Type B pancreatic cell (in vitro differentiated cells): ENCODE measurements around the gene IL23A. TPM values are rescaled to one million over a fixed set of nuclear protein-coding genes. Genes with fewer than 3 reads are reported as not detected.
"Not testable (repeated sequence)": the region's sequence is repeated elsewhere in the genome, so short reads cannot be mapped to it uniquely, and the experiment has no call there.

Experiments used
- DNase-seq: peaks from one replicate; pipeline ENCODE4 v3.0.0; 2021; ENCODE audit warnings: mixed read lengths; ENCODE audit not compliant: unreplicated experiment; ENCODE audit errors: extremely low spot score
- H3K27ac Mint-ChIP-seq: 2 replicates; pipeline ENCODE4 v1.8.0; 2021; ENCODE audit warnings: mild to moderate bottlenecking, mixed read lengths
- H3K27me3 Mint-ChIP-seq: 2 replicates; pipeline ENCODE4 v1.8.0; 2021; ENCODE audit warnings: mixed read lengths
- H3K36me3 Mint-ChIP-seq: 2 replicates; pipeline ENCODE4 v1.8.0; 2021; ENCODE audit warnings: mixed read lengths
- H3K4me1 Mint-ChIP-seq: one replicate; pipeline ENCODE4 v1.8.0; 2021; ENCODE audit warnings: mixed read lengths; ENCODE audit not compliant: unreplicated experiment
- H3K4me3 Mint-ChIP-seq: 2 replicates; pipeline ENCODE4 v1.8.0; 2021; ENCODE audit warnings: mild to moderate bottlenecking, mixed read lengths
- H3K9me3 Mint-ChIP-seq: 2 replicates; pipeline ENCODE4 v1.8.0; 2021; ENCODE audit warnings: mixed read lengths
- total RNA-seq: library from RNA; stranded (reverse); gene quantifications from 2 replicates; pipeline ENCODE4 v1.2.1, GENCODE V29; 2021; ENCODE audit warnings: low replicate concordance
- TF ChIP-seq, protein P1 (sequence below): fragments of 200-600 bp; sonication (generic); conservative IDR thresholded peaks from 2 replicates; pipeline ENCODE4 v1.5.0; 2021; ENCODE audit warnings: antibody characterized with exemption, mild to moderate bottlenecking

IL23A gene
- total RNA-seq, 1 donor from 2014 or later: 0.48 TPM

DNA sequence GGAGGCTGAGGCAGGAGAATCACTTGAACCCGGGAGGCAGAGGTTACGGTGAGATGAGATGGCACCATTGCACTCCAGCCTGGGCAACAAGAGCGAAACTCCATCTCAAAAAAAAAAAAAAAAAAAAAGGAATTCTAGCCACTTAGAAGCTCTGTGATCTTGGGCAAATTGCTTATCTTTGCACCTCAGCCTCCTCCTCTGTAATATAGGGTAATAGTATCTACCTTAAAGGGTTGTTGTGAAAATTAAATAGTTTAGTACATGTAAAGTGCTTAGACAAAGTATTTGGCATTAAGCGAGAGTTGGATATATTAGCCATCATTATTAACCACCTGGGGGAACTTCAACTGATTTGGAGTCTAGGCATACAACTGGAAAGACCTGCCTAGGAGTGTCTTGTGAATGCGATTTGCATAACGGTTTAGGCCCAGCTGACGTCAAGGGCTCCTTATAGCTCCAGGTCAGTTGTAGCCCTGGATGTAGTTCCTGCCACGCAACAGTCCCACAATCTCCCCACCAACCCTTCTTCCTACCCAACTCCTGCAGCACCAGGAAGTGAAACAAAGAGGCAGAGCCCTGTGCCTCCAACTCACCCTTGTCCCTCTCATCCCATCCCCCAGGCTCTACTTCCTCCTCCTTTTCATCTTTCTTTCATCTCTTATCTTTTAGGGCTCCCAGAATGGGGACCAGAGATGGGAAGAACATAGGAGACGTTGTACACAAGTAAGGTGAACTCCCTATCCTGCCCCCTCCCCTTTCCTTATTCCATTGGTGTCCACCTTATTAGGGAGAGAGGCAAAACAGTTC, 2.1 kb upstream of the IL23A start:
- no peaks in the 10 kb centered on the region for H3K9me3 Mint-ChIP-seq
- TF ChIP-seq, protein P1, sequence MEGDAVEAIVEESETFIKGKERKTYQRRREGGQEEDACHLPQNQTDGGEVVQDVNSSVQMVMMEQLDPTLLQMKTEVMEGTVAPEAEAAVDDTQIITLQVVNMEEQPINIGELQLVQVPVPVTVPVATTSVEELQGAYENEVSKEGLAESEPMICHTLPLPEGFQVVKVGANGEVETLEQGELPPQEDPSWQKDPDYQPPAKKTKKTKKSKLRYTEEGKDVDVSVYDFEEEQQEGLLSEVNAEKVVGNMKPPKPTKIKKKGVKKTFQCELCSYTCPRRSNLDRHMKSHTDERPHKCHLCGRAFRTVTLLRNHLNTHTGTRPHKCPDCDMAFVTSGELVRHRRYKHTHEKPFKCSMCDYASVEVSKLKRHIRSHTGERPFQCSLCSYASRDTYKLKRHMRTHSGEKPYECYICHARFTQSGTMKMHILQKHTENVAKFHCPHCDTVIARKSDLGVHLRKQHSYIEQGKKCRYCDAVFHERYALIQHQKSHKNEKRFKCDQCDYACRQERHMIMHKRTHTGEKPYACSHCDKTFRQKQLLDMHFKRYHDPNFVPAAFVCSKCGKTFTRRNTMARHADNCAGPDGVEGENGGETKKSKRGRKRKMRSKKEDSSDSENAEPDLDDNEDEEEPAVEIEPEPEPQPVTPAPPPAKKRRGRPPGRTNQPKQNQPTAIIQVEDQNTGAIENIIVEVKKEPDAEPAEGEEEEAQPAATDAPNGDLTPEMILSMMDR: no peak
- H3K27ac Mint-ChIP-seq: peak overlapping the region; percentile 71
- no peaks in the 10 kb centered on the region for H3K27me3 Mint-ChIP-seq
- DNase-seq: no peak
- H3K4me3 Mint-ChIP-seq: peak overlapping the region; percentile 63
- H3K4me1 Mint-ChIP-seq: peaks cover 22% of the 10 kb centered on the region
- no peaks in the 10 kb centered on the region for H3K36me3 Mint-ChIP-seq

DNA sequence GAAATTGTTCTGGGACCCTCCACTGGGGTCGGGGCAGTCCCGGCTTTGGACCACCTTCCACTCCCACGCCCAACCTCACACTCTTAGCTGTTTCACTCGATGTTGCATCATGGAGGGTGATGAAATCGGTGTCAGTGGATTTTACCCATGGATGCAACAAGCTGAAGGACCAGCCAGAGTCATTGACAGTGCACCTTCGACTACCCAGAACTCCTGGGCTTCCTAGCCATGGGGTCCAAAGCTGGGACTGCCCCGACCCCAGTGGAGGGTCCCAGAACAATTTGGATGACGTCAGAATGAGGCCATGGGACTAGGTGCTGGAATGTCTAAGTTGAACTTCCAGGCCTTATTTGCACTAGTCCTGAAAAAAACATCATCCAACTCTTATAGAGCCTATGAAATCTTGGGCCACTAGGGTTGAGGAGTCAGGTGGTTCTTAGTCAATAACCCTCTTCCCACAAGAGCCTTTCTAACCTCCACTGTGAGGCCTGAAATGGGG, 882 bp upstream of the IL23A start:
- DNase-seq: no peak
- Mint-ChIP-seq H3K27me3 (no peaks in the 10 kb centered on the region), H3K4me1 (peaks cover 18% of the 10 kb centered on the region), H3K9me3 (no peaks in the 10 kb centered on the region), H3K27ac (no peak overlapping the region), H3K4me3 (no peak overlapping the region), H3K36me3 (no peaks in the 10 kb centered on the region)
- TF ChIP-seq, protein P1: no peak

GRCh38 chr12:56339158-56339422, 406 bp downstream of the IL23A start:
- Mint-ChIP-seq H3K27ac (peak overlapping the region; percentile 70), H3K9me3 (no peaks in the 10 kb centered on the region), H3K4me1 (peaks cover 10% of the 10 kb centered on the region), H3K4me3 (no peak overlapping the region), H3K27me3 (no peaks in the 10 kb centered on the region), H3K36me3 (peaks cover 6% of the 10 kb centered on the region)
- DNase-seq: no peak
- TF ChIP-seq, protein P1: no peak

GRCh38 chr12:56341616-56342015, 2.9 kb downstream of the IL23A start:
- no peak overlapping the region for H3K4me3 Mint-ChIP-seq
- no peaks in the 10 kb centered on the region for H3K9me3 Mint-ChIP-seq
- TF ChIP-seq, protein P1: no peak
- H3K27me3 Mint-ChIP-seq: no peaks in the 10 kb centered on the region
- no peak for DNase-seq
- peaks cover 5% of the 10 kb centered on the region for H3K4me1 Mint-ChIP-seq
- H3K36me3 Mint-ChIP-seq: peaks cover 16% of the 10 kb centered on the region
- H3K27ac Mint-ChIP-seq: no peak overlapping the region

DNA sequence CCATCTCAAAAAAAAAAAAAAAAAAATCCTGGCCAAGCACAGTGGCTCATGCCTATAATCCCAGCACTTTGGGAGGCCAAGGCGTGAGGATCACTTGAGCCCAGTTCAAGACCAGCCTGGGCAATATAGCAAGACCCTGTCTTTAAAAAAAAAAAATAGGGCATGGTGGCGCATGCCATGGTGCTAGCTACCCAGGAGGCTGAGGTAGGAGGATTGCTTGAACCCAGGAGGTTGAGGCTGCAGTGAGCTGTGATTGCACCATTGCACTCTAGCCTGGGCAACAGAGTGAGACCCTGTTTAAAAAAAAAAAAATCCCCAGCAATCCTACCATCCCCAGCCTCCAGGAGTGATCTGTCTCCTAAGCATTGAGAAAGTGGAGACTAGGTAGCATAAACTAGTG, 3.6 kb downstream of the IL23A start:
- not testable (repeated sequence) for H3K27me3 Mint-ChIP-seq, H3K4me1 Mint-ChIP-seq, H3K27ac Mint-ChIP-seq, H3K9me3 Mint-ChIP-seq, H3K4me3 Mint-ChIP-seq, DNase-seq
- H3K36me3 Mint-ChIP-seq: peaks cover 16% of the 10 kb centered on the region

DNA sequence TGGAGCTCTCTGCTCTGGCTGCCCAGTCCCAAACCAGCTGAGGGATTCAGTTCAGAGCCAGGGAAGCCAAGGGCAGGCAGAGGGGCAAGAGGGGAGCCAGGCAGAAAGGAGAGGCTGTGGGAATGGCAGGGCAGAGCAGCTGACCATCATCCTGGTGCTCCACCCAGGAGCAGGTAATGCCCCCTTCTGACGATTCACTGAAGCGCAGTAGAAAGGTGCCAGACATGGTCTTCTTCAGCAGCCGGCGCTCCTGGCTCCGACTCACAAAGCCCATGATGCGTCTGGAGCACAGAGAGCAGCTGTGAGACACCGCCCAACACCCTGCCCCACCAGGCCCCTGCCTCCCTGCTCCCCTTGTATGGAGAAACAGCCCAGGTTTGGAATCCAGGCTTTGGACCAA, 8.0 kb downstream of the IL23A start:
- Mint-ChIP-seq H3K9me3 (no peaks in the 10 kb centered on the region), H3K4me1 (no peaks in the 10 kb centered on the region), H3K4me3 (no peak overlapping the region), H3K27me3 (no peaks in the 10 kb centered on the region), H3K36me3 (peaks cover 33% of the 10 kb centered on the region), H3K27ac (no peak overlapping the region)
- TF ChIP-seq, protein P1: no peak
- no peak for DNase-seq

- not testable (repeated sequence) for H3K4me3 Mint-ChIP-seq, H3K9me3 Mint-ChIP-seq, H3K27ac Mint-ChIP-seq, DNase-seq, H3K27me3 Mint-ChIP-seq, H3K4me1 Mint-ChIP-seq
- H3K36me3 Mint-ChIP-seq: peaks cover 33% of the 10 kb centered on the region
These were observed 8.6 kb downstream of the IL23A start for GRCh38 chr12:56347255-56347654.
